Liver (tissue), 9 donors: ENCODE results near the gene ZMYND8. TPM values are rescaled to one million over a fixed set of nuclear protein-coding genes. Genes with fewer than 3 reads are reported as not detected.

Experiments
- DNase-seq: peaks from one replicate; pipeline ENCODE4 v3.0.0-alpha.2; 2017; ENCODE audit warnings: low spot score
- H3K27ac ChIP-seq, 2 donors: one replicate each; pipeline ENCODE4 v1.7.0; 2013; ENCODE audit warnings: inconsistent platforms in 2 of 2, low read length in 2 of 2, control low read depth in 1 of 2, low read depth in 1 of 2, mild to moderate bottlenecking in 1 of 2
- H3K27me3 ChIP-seq, 4 donors: one replicate each; pipeline versions ENCODE4 v1.6.1 to v1.7.0; 2013; ENCODE audit warnings: low read length in 3 of 4, inconsistent platforms in 1 of 4, mild to moderate bottlenecking in 1 of 4, moderate library complexity in 1 of 4; ENCODE audit not compliant: control insufficient read depth in 4 of 4, insufficient read depth in 4 of 4
- H3K36me3 ChIP-seq, 4 donors: one replicate each; pipeline versions ENCODE4 v1.6.1 to v1.7.0; 2013; ENCODE audit warnings: low read length in 3 of 4, mild to moderate bottlenecking in 3 of 4, low read depth in 1 of 4, moderate library complexity in 1 of 4; ENCODE audit not compliant: control insufficient read depth in 4 of 4, insufficient read depth in 3 of 4
- H3K4me1 ChIP-seq, 4 donors: one replicate each; pipeline versions ENCODE4 v1.6.1 to v1.7.0; 2013; ENCODE audit warnings: low read length in 3 of 4, mild to moderate bottlenecking in 3 of 4, moderate library complexity in 1 of 4; ENCODE audit not compliant: control insufficient read depth in 4 of 4, insufficient read depth in 4 of 4
- H3K4me3 ChIP-seq, 3 donors: one replicate each; pipeline versions ENCODE4 v1.6.1 to v1.7.0; 2013; ENCODE audit warnings: low read length in 3 of 3, control low read depth in 1 of 3, low read depth in 1 of 3, mild to moderate bottlenecking in 1 of 3
- H3K9ac ChIP-seq, 2 donors: one replicate each; pipeline ENCODE4 v1.7.0; 2013; ENCODE audit warnings: low read length in 2 of 2, mild to moderate bottlenecking in 2 of 2, moderate library complexity in 2 of 2, control low read depth in 1 of 2, low read depth in 1 of 2
- H3K9me3 ChIP-seq, 4 donors: one replicate each; pipeline versions ENCODE4 v1.6.1 to v1.7.0; 2013; ENCODE audit warnings: low read length in 3 of 4; ENCODE audit not compliant: control insufficient read depth in 4 of 4
- ATF3 ChIP-seq: IDR thresholded peaks from 2 replicates; pipeline ENCODE4 v1.6.1; 2016; ENCODE audit warnings: antibody characterized with exemption
- CTCF ChIP-seq: fragments of 150-350 bp; IDR thresholded peaks from 2 replicates; pipeline ENCODE4 v1.5.1; 2017; ENCODE audit warnings: improper control_type of control experiment, low read depth, low read length; ENCODE audit not compliant: missing input control
- EGR1 ChIP-seq, 2 donors: IDR thresholded peaks; 2 replicates each; pipeline ENCODE4 v1.6.1; 2016 to 2018; ENCODE audit warnings: antibody characterized with exemption in 2 of 2, low read depth in 2 of 2
- FOXA1 ChIP-seq: IDR thresholded peaks from 2 replicates; pipeline ENCODE4 v1.6.1; 2016; ENCODE audit warnings: antibody characterized with exemption
- FOXA2 ChIP-seq: IDR thresholded peaks from 2 replicates; pipeline ENCODE4 v1.6.1; 2016; ENCODE audit warnings: antibody characterized with exemption
- GABPA ChIP-seq, 2 donors: IDR thresholded peaks in 1 of 2; conservative IDR thresholded peaks in 1 of 2; 2 replicates each; pipeline ENCODE4 v1.6.1; 2016; ENCODE audit warnings: antibody characterized with exemption in 2 of 2, mild to moderate bottlenecking in 1 of 2, moderate library complexity in 1 of 2
- HNF4A ChIP-seq, 2 donors: conservative IDR thresholded peaks; 2 replicates each; pipeline ENCODE4 v1.6.1; 2016; ENCODE audit warnings: antibody characterized with exemption in 2 of 2, mild to moderate bottlenecking in 2 of 2
- HNF4G ChIP-seq: IDR thresholded peaks from 2 replicates; pipeline ENCODE4 v1.6.1; 2016; ENCODE audit warnings: antibody characterized with exemption
- JUND ChIP-seq, 2 donors: IDR thresholded peaks; 2 replicates each; pipeline ENCODE4 v1.6.1; 2016; ENCODE audit warnings: antibody characterized with exemption in 2 of 2
- MAX ChIP-seq: IDR thresholded peaks from 2 replicates; pipeline ENCODE4 v1.6.1; 2016; ENCODE audit warnings: antibody characterized with exemption
- NR2F2 ChIP-seq: IDR thresholded peaks from 2 replicates; pipeline ENCODE4 v1.6.1; 2016; ENCODE audit warnings: antibody characterized with exemption
- RAD21 ChIP-seq, 2 donors: IDR thresholded peaks; 2 replicates each; pipeline ENCODE4 v1.6.1; 2016; ENCODE audit warnings: antibody characterized with exemption in 2 of 2, mild to moderate bottlenecking in 2 of 2
- REST ChIP-seq: IDR thresholded peaks from 2 replicates; pipeline ENCODE4 v1.6.1; 2016; ENCODE audit warnings: antibody characterized with exemption, mild to moderate bottlenecking
- RXRA ChIP-seq, 2 donors: IDR thresholded peaks; 2 replicates each; pipeline ENCODE4 v1.6.1; 2017 to 2018; ENCODE audit warnings: antibody characterized with exemption in 2 of 2, mild to moderate bottlenecking in 1 of 2
- SP1 ChIP-seq: IDR thresholded peaks from 2 replicates; pipeline ENCODE4 v1.6.1; 2018; ENCODE audit warnings: antibody characterized with exemption, mild to moderate bottlenecking
- TAF1 ChIP-seq: conservative IDR thresholded peaks from 2 replicates; pipeline ENCODE4 v1.6.1; 2016; ENCODE audit warnings: antibody characterized with exemption, mild to moderate bottlenecking
- YY1 ChIP-seq: IDR thresholded peaks from 2 replicates; pipeline ENCODE4 v1.6.1; 2016; ENCODE audit warnings: antibody characterized with exemption, mild to moderate bottlenecking
- ZBTB33 ChIP-seq: IDR thresholded peaks from 2 replicates; pipeline ENCODE4 v1.6.1; 2016; ENCODE audit warnings: antibody characterized with exemption
- WGBS: extraction: QIAGEN DNeasy Blood & Tissue Kit; methylation state at CpG from one replicate; pipeline ENCODE4 v1.1.7; 2013; 5-methylcytosine and 5-hydroxymethylcytosine counted together
- polyA plus RNA-seq, 2 donors: library from polyadenylated mRNA; stranded (reverse) in 1 of 2; unstranded in 1 of 2; fragments of 200-250 nt in 1 of 2; fragments of >200 nt in 1 of 2; fragmentation: Nextera tagmentation in 1 of 2; extraction: Ambion mirVana in 1 of 2; gene quantifications; one replicate each; pipeline versions ENCODE4 v1.2.1 to v1.2.3, GENCODE V29; 2013 to 2015
- total RNA-seq, 2 donors: library from RNA; depleted of rRNA; stranded (reverse); fragments of >200 nt; gene quantifications; one replicate each; pipeline ENCODE4 v1.2.3, GENCODE V29; 2014
- donor health status: healthy.
- donor health status: healthy.
- donor health status: healthy.
- donor health status: healthy.
- donor health status: healthy.

Gene ZMYND8
- total and polyA plus RNA-seq, 4 donors, result 3.3 to 23.5 (median 6.8) TPM

GRCh38 chr20:47256668-47257236 is 99.7 kb downstream of the ZMYND8 start:
- peaks cover 6 to 20% (median 15%) of the 10 kb centered on the region in 4 donors for H3K4me1 ChIP-seq
- no peaks in the 10 kb centered on the region for H3K27me3 ChIP-seq
- no peak overlapping the region for H3K27ac ChIP-seq
- peaks cover 0 to 9% (median 4%) of the 10 kb centered on the region in 4 donors for H3K36me3 ChIP-seq
- no peaks in the 10 kb centered on the region for H3K9me3 ChIP-seq
- H3K4me3 ChIP-seq, result no peak overlapping the region
- no peak for DNase-seq
- H3K9ac ChIP-seq, result no peak overlapping the region
- TF ChIP-seq MAX (no peak), GABPA (IDR thresholded peaks at IDR 0.05 in 1 of 2, conservative IDR thresholded peaks at IDR 0.05 in 1 of 2) (no peak), FOXA1 (no peak), RAD21 (IDR thresholded peaks at IDR 0.05) (no peak), SP1 (no peak), EGR1 (IDR thresholded peaks at IDR 0.05; ENCODE audit: low read depth in 2 of 2) (no peak), ATF3 (no peak), HNF4A (conservative IDR thresholded peaks at IDR 0.05) (no peak)
- WGBS, result 95% methylated on average over 8 of the region's 8 CpGs

- 46% methylated on average over 6 of the region's 6 CpGs for WGBS
- Histone ChIP-seq H3K36me3 (peaks cover 0 to 10% (median 4%) of the 10 kb centered on the region in 4 donors), H3K27ac (peak overlapping the region in 1 of 2 donors; percentile 26), H3K4me1 (peaks cover 6 to 20% (median 15%) of the 10 kb centered on the region in 4 donors), H3K9ac (no peak overlapping the region), H3K27me3 (no peaks in the 10 kb centered on the region), H3K9me3 (no peaks in the 10 kb centered on the region), H3K4me3 (no peak overlapping the region)
- TF ChIP-seq EGR1 (IDR thresholded peaks at IDR 0.05; ENCODE audit: low read depth in 2 of 2) (no peak), FOXA1 (no peak), SP1 (no peak), GABPA (IDR thresholded peaks at IDR 0.05 in 1 of 2, conservative IDR thresholded peaks at IDR 0.05 in 1 of 2) (no peak), HNF4A (conservative IDR thresholded peaks at IDR 0.05) (no peak)
- DNase-seq, result no peak
These were observed 102.6 kb downstream of the ZMYND8 start for GRCh38 chr20:47253872-47254271.

GRCh38 chr20:47252879-47253307 is 103.6 kb downstream of the ZMYND8 start:
- TF ChIP-seq ZBTB33 (peak; percentile 84), RAD21 (IDR thresholded peaks at IDR 0.05) (peak in 1 of 2 donors; percentile 21), SP1 (peak; percentile 52), ATF3 (no peak), EGR1 (IDR thresholded peaks at IDR 0.05; ENCODE audit: low read depth in 2 of 2) (no peak), NR2F2 (peak; percentile 25), HNF4A (conservative IDR thresholded peaks at IDR 0.05) (peak; percentile 51 to 71), HNF4G (no peak), JUND (IDR thresholded peaks at IDR 0.05) (peak; percentile 48), GABPA (IDR thresholded peaks at IDR 0.05 in 1 of 2, conservative IDR thresholded peaks at IDR 0.05 in 1 of 2) (no peak), FOXA1 (peak; percentile 74), YY1 (peak; percentile 85), FOXA2 (peak; percentile 66), MAX (peak; percentile 75), CTCF (no peak), REST (peak; percentile 49), TAF1 (no peak), RXRA (IDR thresholded peaks at IDR 0.05) (peak; percentile 77 to 87)
- Histone ChIP-seq H3K4me3 (no peak overlapping the region), H3K27me3 (no peaks in the 10 kb centered on the region), H3K9ac (no peak overlapping the region), H3K36me3 (peaks cover 0 to 20% (median 12%) of the 10 kb centered on the region in 4 donors), H3K27ac (peak overlapping the region; percentile 26 to 55), H3K9me3 (no peaks in the 10 kb centered on the region), H3K4me1 (peaks cover 6 to 20% (median 15%) of the 10 kb centered on the region in 4 donors)
- 42% methylated on average over 3 of the region's 3 CpGs for WGBS
- DNase-seq, result no peak
